Left ventricle myocardium superior (tissue), 1 donor: ENCODE data around the gene ELAC1. TPM values are rescaled to one million over a fixed set of nuclear protein-coding genes. Genes with fewer than 3 reads are reported as not detected.

Source experiments
- total RNA-seq: library from RNA; stranded (reverse); fragmentation: NEBNext Ultra II Directional; extraction: Animal tissue kit (Norgen Biotek cat#: 25700); gene quantifications from one replicate; pipeline ENCODE4 v1.2.1, GENCODE V29; 2021
- donor health status: DM: no; HTN: yes; CAD: no; lungs with severe emphysema.

Gene ELAC1
- total RNA-seq, 1 donor from 2014 or later, result 4.3 TPM

Other genes starting within 250 kb of the ELAC1 start
- gene MRO, start 148.0 kb upstream of the ELAC1 start, total RNA-seq, result 4.0 TPM
- 119 TPM for gene ME2, start 88.9 kb upstream of the ELAC1 start, total RNA-seq
- gene SMAD4, start 62.2 kb downstream of the ELAC1 start, total RNA-seq, result 94.0 TPM
- 23.1 TPM for gene MEX3C, start 229.6 kb downstream of the ELAC1 start, total RNA-seq